Prostate gland (tissue), 2 donors: ENCODE data around the gene RBFOX1. TPM values are rescaled to one million over a fixed set of nuclear protein-coding genes. Genes with fewer than 3 reads are reported as not detected.

ENCODE experiments used
- DNase-seq: peaks from one replicate; pipeline ENCODE4 v3.0.0-alpha.2; 2019; ENCODE audit warnings: low spot score
- H3K27ac ChIP-seq, 2 donors: fragments of 200-600 bp; sonication (generic); 2 replicates each; pipeline ENCODE4 v1.5.1; 2017 to 2019
- H3K27me3 ChIP-seq: fragments of 200-600 bp; sonication (generic); replicated peaks from 2 replicates; pipeline ENCODE4 v1.5.1; 2019; ENCODE audit not compliant: insufficient read depth
- H3K36me3 ChIP-seq, 2 donors: fragments of 200-600 bp; sonication (generic); 1 replicate in 1 of 2; 2 replicates in 1 of 2; pipeline versions ENCODE4 v1.5.1 to v1.8.1; 2017 to 2019
- H3K4me1 ChIP-seq: fragments of 200-600 bp; sonication (generic); replicated peaks from 2 replicates; pipeline ENCODE4 v1.5.1; 2019
- H3K4me3 ChIP-seq, 2 donors: fragments of 200-600 bp; sonication (generic); 2 replicates each; pipeline ENCODE4 v1.5.1; 2017 to 2019
- H3K9me3 ChIP-seq: fragments of 200-600 bp; sonication (generic); 2 replicates; pipeline ENCODE4 v1.5.1; 2017
- CTCF ChIP-seq, 4 experiments: fragments of 200-600 bp in 2 of 4; fragments of 450-650 bp in 2 of 4; sonication (generic) in 2 of 4; IDR thresholded peaks; 1 replicate in 3 of 4; 2 replicates in 1 of 4; pipeline ENCODE4 v1.5.1; 2016 to 2019; ENCODE audit warnings: antibody characterized with exemption in 4 of 4, mild to moderate bottlenecking in 2 of 4, moderate library complexity in 2 of 4
- POLR2A ChIP-seq: fragments of 450-650 bp; IDR thresholded peaks from one replicate; pipeline ENCODE4 v1.6.1; 2016; ENCODE audit warnings: antibody characterized with exemption, mild to moderate bottlenecking
- POLR2AphosphoS5 ChIP-seq: sonication (generic); formaldehyde crosslinking; IDR thresholded peaks from one replicate; pipeline ENCODE4 v1.6.1; 2017; ENCODE audit warnings: antibody characterized with exemption
- WGBS: methylation state at CpG from one replicate; pipeline ENCODE4 v1.1.5; 2018; 5-methylcytosine and 5-hydroxymethylcytosine counted together
- intact Hi-C: fragments of 100-400 bp; cut with DNase I; formaldehyde crosslinking; loops from one replicate; pipeline ENCODE4 v1.14.2; 2022
- total RNA-seq, 2 donors: library from RNA; depleted of rRNA; stranded (reverse); fragments of >200 nt; gene quantifications; one replicate each; pipeline ENCODE4 v1.1.0, GENCODE V29; 2016

RBFOX1 gene
- total RNA-seq, 2 donors from 2014 or later, result 1.3 to 1.5 TPM

- H3K4me1 ChIP-seq, result no peaks in the 10 kb centered on the region
- intact Hi-C loops, result no loop called here
- no peak for TF ChIP-seq CTCF (IDR thresholded peaks at IDR 0.05)
- TF ChIP-seq POLR2AphosphoS5, result no peak
- no peak for TF ChIP-seq POLR2A
- H3K4me3 ChIP-seq, result no peak overlapping the region
- WGBS, result 64% methylated on average over 8 of the region's 8 CpGs
- no peaks in the 10 kb centered on the region for H3K27me3 ChIP-seq
- H3K9me3 ChIP-seq, result no peaks in the 10 kb centered on the region
- DNase-seq, result no peak
- H3K36me3 ChIP-seq, result no peaks in the 10 kb centered on the region
- H3K27ac ChIP-seq, result no peak overlapping the region
These were observed 1.9 kb upstream of the RBFOX1 start for GRCh38 chr16:7330709-7331108.

DNA sequence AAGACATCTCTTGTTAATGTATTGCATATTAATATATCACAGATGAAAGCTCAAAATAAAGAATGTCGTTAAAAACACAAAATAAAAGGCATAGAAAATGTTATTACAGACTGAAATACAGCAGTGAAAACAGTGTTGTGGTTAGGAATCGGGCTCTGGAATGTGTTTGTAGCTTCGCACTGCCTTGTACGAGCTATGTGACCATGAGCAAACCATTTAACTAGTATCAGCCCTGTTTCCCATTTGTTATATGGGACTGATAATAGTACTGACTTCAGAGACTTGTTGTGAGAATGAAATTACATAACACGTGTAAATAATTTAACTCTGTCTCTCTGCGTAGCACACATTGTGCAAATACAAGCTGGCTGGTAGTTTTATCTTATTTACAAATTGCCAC, 648 bp upstream of the RBFOX1 start:
- WGBS, result 35% methylated on average over 6 of the region's 6 CpGs
- no peaks in the 10 kb centered on the region for H3K27me3 ChIP-seq
- intact Hi-C loops, result no loop called here
- H3K4me3 ChIP-seq, result no peak overlapping the region
- no peaks in the 10 kb centered on the region for H3K9me3 ChIP-seq
- no peak overlapping the region for H3K27ac ChIP-seq
- H3K4me1 ChIP-seq, result no peaks in the 10 kb centered on the region
- DNase-seq, result no peak
- no peaks in the 10 kb centered on the region for H3K36me3 ChIP-seq
- no peak for TF ChIP-seq CTCF (IDR thresholded peaks at IDR 0.05)
- no peak for TF ChIP-seq POLR2A
- TF ChIP-seq POLR2AphosphoS5, result no peak

DNA sequence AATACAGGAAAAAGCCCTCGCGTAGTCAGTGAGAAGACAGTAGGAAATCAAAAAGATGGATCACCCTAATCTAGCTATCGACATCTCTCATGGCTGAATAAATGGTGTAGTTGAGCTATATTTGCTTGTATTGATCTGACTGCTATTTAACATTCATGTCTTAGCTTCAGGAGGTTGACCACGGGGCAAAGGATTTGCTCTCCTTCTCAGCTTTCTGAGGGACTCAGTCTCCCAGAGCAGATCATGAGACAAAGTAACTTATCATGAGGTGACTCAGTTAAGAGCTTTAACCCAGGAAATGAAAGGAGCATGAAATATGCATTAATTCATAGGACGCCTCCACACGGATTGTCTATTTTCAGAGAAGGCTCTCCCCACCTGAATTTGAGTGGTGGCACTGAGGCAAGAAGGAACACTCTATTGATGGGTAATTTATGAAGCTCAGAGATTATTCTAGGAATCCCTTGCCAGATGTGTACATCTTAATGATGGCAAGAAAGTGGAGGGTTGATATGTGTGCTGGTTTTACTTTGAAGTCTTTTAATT, 608 bp downstream of the RBFOX1 start:
- no peak overlapping the region for H3K4me3 ChIP-seq
- no peak for DNase-seq
- 48% methylated on average over 6 of the region's 6 CpGs for WGBS
- no peaks in the 10 kb centered on the region for H3K27me3 ChIP-seq
- intact Hi-C loops, result no loop called here
- TF ChIP-seq CTCF (IDR thresholded peaks at IDR 0.05) (no peak), POLR2A (no peak), POLR2AphosphoS5 (no peak)
- H3K9me3 ChIP-seq, result no peaks in the 10 kb centered on the region
- H3K36me3 ChIP-seq, result no peaks in the 10 kb centered on the region
- H3K4me1 ChIP-seq, result no peaks in the 10 kb centered on the region
- no peak overlapping the region for H3K27ac ChIP-seq

GRCh38 chr16:7334801-7335560, 2.3 kb downstream of the RBFOX1 start:
- TF ChIP-seq CTCF (IDR thresholded peaks at IDR 0.05) (no peak), POLR2A (no peak), POLR2AphosphoS5 (no peak)
- H3K27me3 ChIP-seq, result no peaks in the 10 kb centered on the region
- DNase-seq, result no peak
- no peaks in the 10 kb centered on the region for H3K36me3 ChIP-seq
- H3K4me1 ChIP-seq, result no peaks in the 10 kb centered on the region
- intact Hi-C loops, result no loop called here
- H3K4me3 ChIP-seq, result no peak overlapping the region
- 63% methylated on average over 3 of the region's 3 CpGs for WGBS
- H3K9me3 ChIP-seq, result no peaks in the 10 kb centered on the region
- no peak overlapping the region for H3K27ac ChIP-seq
